ENCODE results near the gene ACP1.

DNA sequence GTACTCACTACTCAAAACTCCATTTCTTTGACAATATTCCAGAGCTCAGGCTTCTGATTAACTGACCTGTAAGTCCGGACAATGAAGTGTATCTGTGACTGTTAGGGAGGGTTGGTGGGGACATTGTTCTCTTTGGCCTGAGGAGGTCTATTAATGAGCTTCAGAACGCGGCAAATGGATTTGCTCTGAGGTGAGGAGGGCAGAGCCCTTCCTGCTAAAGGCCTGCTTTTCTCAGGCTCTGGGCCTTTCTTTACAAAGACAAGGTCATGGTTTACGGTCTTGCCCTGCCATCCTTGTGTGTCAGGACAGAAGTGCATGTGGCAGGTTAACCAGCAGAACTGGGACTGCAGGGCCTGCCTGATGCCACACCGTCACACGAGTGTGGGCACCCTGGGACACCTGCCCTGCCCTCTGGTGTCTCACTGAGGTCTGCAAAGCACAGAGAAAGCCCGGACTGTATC is 15.9 kb downstream of the ACP1 start:
- no peak for TF ChIP-seq CTCF (IDR thresholded peaks at IDR 0.05)
- TF ChIP-seq POLR2A (IDR thresholded peaks at IDR 0.05): no peak
- TF ChIP-seq POLR2AphosphoS5 (IDR thresholded peaks at IDR 0.05): no peak
- TF ChIP-seq EP300 (IDR thresholded peaks at IDR 0.05): no peak
